GM23338 (cell line): ENCODE results near the gene PCDHAC2. TPM values are rescaled to one million over a fixed set of nuclear protein-coding genes. Genes with fewer than 3 reads are reported as not detected.

Source experiments
- ATAC-seq: fragments of 200-7000 bp; cut with Tn5 transposase; 3 replicates; pipeline ENCODE4 v1.9.1; 2020
- DNase-seq: peaks from one replicate; pipeline ENCODE4 v3.0.0-alpha.2; 2015; ENCODE audit warnings: low spot score
- H2AFZ ChIP-seq: fragments of 200-600 bp; sonication (generic); 2 replicates; pipeline ENCODE4 v1.8.0; 2016; ENCODE audit warnings: antibody characterized with exemption, mild to moderate bottlenecking, moderate library complexity
- H3F3A ChIP-seq: fragments of 200-600 bp; sonication (generic); replicated peaks from 2 replicates; pipeline ENCODE4 v1.8.0; 2017; ENCODE audit warnings: antibody characterized with exemption, mixed run types, low read depth
- H3K27ac ChIP-seq: fragments of 200-600 bp; sonication (generic); 2 replicates; pipeline ENCODE4 v1.6.1; 2016; ENCODE audit warnings: low read depth
- H3K27me3 ChIP-seq: fragments of 200-600 bp; sonication (generic); 2 replicates; pipeline ENCODE4 v1.8.0; 2016; ENCODE audit warnings: mild to moderate bottlenecking, mixed run types, moderate library complexity; ENCODE audit not compliant: insufficient read depth
- H3K36me3 ChIP-seq: fragments of 200-600 bp; sonication (generic); 2 replicates; pipeline ENCODE4 v1.8.0; 2016; ENCODE audit warnings: mild to moderate bottlenecking; ENCODE audit not compliant: insufficient read depth
- H3K4me1 ChIP-seq: fragments of 200-600 bp; sonication (generic); 2 replicates; pipeline ENCODE4 v1.8.0; 2016; ENCODE audit warnings: mild to moderate bottlenecking, moderate library complexity; ENCODE audit not compliant: insufficient read depth
- H3K4me2 ChIP-seq: fragments of 200-600 bp; sonication (generic); 2 replicates; pipeline ENCODE4 v1.7.1; 2017; ENCODE audit warnings: mixed run types
- H3K4me3 ChIP-seq: fragments of 200-600 bp; sonication (generic); 2 replicates; pipeline ENCODE4 v1.6.1; 2016; ENCODE audit warnings: mixed run types
- H3K79me2 ChIP-seq: fragments of 200-600 bp; sonication (generic); replicated peaks from 2 replicates; pipeline ENCODE4 v1.8.0; 2017; ENCODE audit warnings: mild to moderate bottlenecking; ENCODE audit not compliant: insufficient read depth
- H3K9me2 ChIP-seq: fragments of 200-600 bp; sonication (generic); 2 replicates; pipeline ENCODE4 v1.8.0; 2017; ENCODE audit not compliant: insufficient read depth
- H4K20me1 ChIP-seq: fragments of 200-600 bp; sonication (generic); replicated peaks from 2 replicates; pipeline ENCODE4 v1.8.0; 2017; ENCODE audit warnings: mild to moderate bottlenecking; ENCODE audit not compliant: insufficient read depth
- H3K27ac Mint-ChIP-seq: 2 replicates; pipeline ENCODE4 v1.8.0; 2020; ENCODE audit warnings: inconsistent platforms, mild to moderate bottlenecking, moderate library complexity, mixed read lengths
- H3K27me3 Mint-ChIP-seq: 3 replicates; pipeline ENCODE4 v1.8.0; 2022; ENCODE audit warnings: low read depth, mild to moderate bottlenecking, moderate library complexity, mixed read lengths, inconsistent platforms; ENCODE audit not compliant: insufficient read depth, poor library complexity
- H3K36me3 Mint-ChIP-seq: 3 replicates; pipeline ENCODE4 v1.8.0; 2021; ENCODE audit warnings: low read depth, mild to moderate bottlenecking, inconsistent platforms, moderate library complexity, mixed read lengths
- H3K4me1 Mint-ChIP-seq: 3 replicates; pipeline ENCODE4 v1.8.0; 2020; ENCODE audit warnings: mild to moderate bottlenecking, inconsistent platforms, mixed read lengths
- H3K4me3 Mint-ChIP-seq: 3 replicates; pipeline ENCODE4 v1.8.0; 2021; ENCODE audit warnings: moderate library complexity, mild to moderate bottlenecking, inconsistent platforms, mixed read lengths
- H3K9me3 Mint-ChIP-seq: 3 replicates; pipeline ENCODE4 v1.8.0; 2020; ENCODE audit warnings: moderate library complexity, mild to moderate bottlenecking, inconsistent platforms, mixed read lengths
- CREB1 ChIP-seq: fragments of 250-450 bp; sonication (Bioruptor Pico); IDR thresholded peaks from 2 replicates; pipeline ENCODE4 v1.5.0; 2020; ENCODE audit warnings: low read depth, mild to moderate bottlenecking, moderate library complexity
- EZH2 ChIP-seq: fragments of 200-600 bp; sonication (generic); IDR thresholded peaks from one replicate; pipeline ENCODE4 v1.8.0; 2017; ENCODE audit warnings: antibody characterized with exemption, mild to moderate bottlenecking, low read depth; ENCODE audit not compliant: unreplicated experiment
- EZH2phosphoT487 ChIP-seq: fragments of 200-600 bp; sonication (generic); IDR thresholded peaks from one replicate; pipeline ENCODE4 v1.8.1; 2018; ENCODE audit warnings: antibody characterized with exemption; ENCODE audit not compliant: unreplicated experiment
- JUNB ChIP-seq: IDR thresholded peaks from one replicate; pipeline ENCODE4 v1.6.1; 2016; ENCODE audit warnings: antibody characterized with exemption; ENCODE audit not compliant: unreplicated experiment
- NANOG ChIP-seq: IDR thresholded peaks from 2 replicates; pipeline ENCODE4 v1.6.1; 2016; ENCODE audit warnings: antibody characterized with exemption, borderline replicate concordance
- POLR2AphosphoS5 ChIP-seq: IDR thresholded peaks from 2 replicates; pipeline ENCODE4 v1.6.1; 2016; ENCODE audit warnings: antibody characterized with exemption, low read depth
- STAT1 ChIP-seq: IDR thresholded peaks from one replicate; pipeline ENCODE4 v1.6.1; 2016; ENCODE audit warnings: antibody characterized with exemption; ENCODE audit not compliant: unreplicated experiment
- ZNF114 ChIP-seq: fragments of 250-450 bp; sonication (Bioruptor Pico); IDR thresholded peaks from 2 replicates; pipeline ENCODE4 v1.5.0; 2020; ENCODE audit warnings: mild to moderate bottlenecking, moderate library complexity
- ZNF331 ChIP-seq: fragments of 250-450 bp; sonication (Bioruptor Pico); IDR thresholded peaks from 2 replicates; pipeline ENCODE4 v1.5.0; 2020; ENCODE audit warnings: low read depth, mild to moderate bottlenecking, moderate library complexity
- polyA plus RNA-seq: library from polyadenylated mRNA; unstranded; fragments of >200 nt; fragmentation: Nextera tagmentation; extraction: Ambion mirVana; gene quantifications from 2 replicates; pipeline ENCODE4 v1.2.1, GENCODE V29; 2016
- total RNA-seq: library from RNA; depleted of rRNA; stranded (reverse); fragments of >200 nt; shearing (Covaris generic); gene quantifications from 2 replicates; pipeline ENCODE4 v1.2.3, GENCODE V29; 2014
- TF ChIP-seq, protein P1 (sequence below): fragments of 250-450 bp; sonication (Bioruptor Pico); IDR thresholded peaks from 2 replicates; pipeline ENCODE4 v1.5.0; 2020; ENCODE audit warnings: mild to moderate bottlenecking, moderate library complexity
- TF ChIP-seq, protein P2 (sequence below): IDR thresholded peaks from 2 replicates; pipeline ENCODE4 v1.6.1; 2016; ENCODE audit warnings: antibody characterized with exemption
- TF ChIP-seq, protein P3 (sequence below), 2 experiments: fragments of 200-600 bp in 1 of 2; sonication (generic) in 1 of 2; conservative IDR thresholded peaks; 2 replicates each; pipeline versions ENCODE4 v1.5.1 to v1.6.1; 2016 to 2017; ENCODE audit warnings: antibody characterized with exemption in 2 of 2, low read depth in 2 of 2, mild to moderate bottlenecking in 2 of 2, moderate library complexity in 1 of 2

Gene PCDHAC2
- total and polyA plus RNA-seq, 2 experiments from 2014 or later: 1.8 to 11.8 TPM

DNA sequence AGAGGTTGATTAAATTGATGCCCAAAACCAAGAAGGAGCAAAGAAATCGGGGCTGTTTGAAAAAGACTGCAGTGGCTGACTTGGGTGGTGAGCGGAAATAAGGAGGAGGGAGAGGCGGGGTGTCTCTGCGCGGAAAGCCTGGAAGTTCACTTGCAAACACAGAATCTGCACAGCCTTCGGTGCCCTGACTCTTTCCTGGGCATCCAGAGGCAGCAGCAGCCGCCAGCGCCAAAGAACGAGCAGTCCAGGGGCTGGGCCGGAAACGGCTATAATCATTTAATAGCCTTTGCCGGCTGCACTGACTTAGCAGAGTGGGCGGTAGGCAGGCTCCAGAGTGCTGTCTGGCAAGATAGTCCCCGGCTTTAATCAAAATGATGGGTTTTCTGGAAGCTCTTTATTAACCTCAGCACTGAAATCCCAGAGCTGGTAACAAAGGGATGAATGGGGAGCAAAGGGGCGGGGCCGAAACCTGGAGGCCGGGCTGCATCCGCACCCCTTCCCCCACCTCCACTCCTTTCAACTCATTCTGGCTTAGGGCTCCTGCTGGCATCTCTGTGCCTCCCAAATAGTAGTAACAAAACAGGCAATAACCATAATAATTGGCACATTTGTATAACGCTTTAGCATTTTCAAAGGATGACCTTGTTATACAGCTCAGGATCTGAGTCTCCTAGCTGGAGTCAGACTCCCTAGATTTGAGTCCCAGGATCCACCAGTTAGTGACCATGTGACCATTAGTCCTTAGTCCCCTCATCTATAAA lies 35.7 kb downstream of the PCDHAC2 start:
- no peak overlapping the region for H2AFZ ChIP-seq
- H3K27me3 ChIP-seq: no peaks in the 10 kb centered on the region
- DNase-seq (peak; percentile 96), ATAC-seq (peak; percentile 79)
- H3K9me3 Mint-ChIP-seq: no peaks in the 10 kb centered on the region
- no peaks in the 10 kb centered on the region; the same call in 1 of the 2 replicates for H3F3A ChIP-seq
- H3K4me3 ChIP-seq: peak overlapping the region; percentile 55
- H3K4me3 Mint-ChIP-seq: peak overlapping the region; percentile 79
- H3K27me3 Mint-ChIP-seq: peaks cover 2% of the 10 kb centered on the region
- H3K4me1 Mint-ChIP-seq: peaks cover 60% of the 10 kb centered on the region
- no peaks in the 10 kb centered on the region for H3K36me3 ChIP-seq
- H3K79me2 ChIP-seq: no peaks in the 10 kb centered on the region
- no peaks in the 10 kb centered on the region for H3K9me2 ChIP-seq
- H4K20me1 ChIP-seq: no peaks in the 10 kb centered on the region
- peak overlapping the region; percentile 99 for H3K27ac Mint-ChIP-seq
- peaks cover 52% of the 10 kb centered on the region for H3K4me1 ChIP-seq
- H3K36me3 Mint-ChIP-seq: peaks cover 7% of the 10 kb centered on the region; the same call in 2 of the 3 replicates
- peak overlapping the region; percentile 78 for H3K4me2 ChIP-seq
- peak overlapping the region; percentile 98 for H3K27ac ChIP-seq
- no peak for TF ChIP-seq ZNF114 (CRISPR knock-in tag)
- TF ChIP-seq, protein P1, sequence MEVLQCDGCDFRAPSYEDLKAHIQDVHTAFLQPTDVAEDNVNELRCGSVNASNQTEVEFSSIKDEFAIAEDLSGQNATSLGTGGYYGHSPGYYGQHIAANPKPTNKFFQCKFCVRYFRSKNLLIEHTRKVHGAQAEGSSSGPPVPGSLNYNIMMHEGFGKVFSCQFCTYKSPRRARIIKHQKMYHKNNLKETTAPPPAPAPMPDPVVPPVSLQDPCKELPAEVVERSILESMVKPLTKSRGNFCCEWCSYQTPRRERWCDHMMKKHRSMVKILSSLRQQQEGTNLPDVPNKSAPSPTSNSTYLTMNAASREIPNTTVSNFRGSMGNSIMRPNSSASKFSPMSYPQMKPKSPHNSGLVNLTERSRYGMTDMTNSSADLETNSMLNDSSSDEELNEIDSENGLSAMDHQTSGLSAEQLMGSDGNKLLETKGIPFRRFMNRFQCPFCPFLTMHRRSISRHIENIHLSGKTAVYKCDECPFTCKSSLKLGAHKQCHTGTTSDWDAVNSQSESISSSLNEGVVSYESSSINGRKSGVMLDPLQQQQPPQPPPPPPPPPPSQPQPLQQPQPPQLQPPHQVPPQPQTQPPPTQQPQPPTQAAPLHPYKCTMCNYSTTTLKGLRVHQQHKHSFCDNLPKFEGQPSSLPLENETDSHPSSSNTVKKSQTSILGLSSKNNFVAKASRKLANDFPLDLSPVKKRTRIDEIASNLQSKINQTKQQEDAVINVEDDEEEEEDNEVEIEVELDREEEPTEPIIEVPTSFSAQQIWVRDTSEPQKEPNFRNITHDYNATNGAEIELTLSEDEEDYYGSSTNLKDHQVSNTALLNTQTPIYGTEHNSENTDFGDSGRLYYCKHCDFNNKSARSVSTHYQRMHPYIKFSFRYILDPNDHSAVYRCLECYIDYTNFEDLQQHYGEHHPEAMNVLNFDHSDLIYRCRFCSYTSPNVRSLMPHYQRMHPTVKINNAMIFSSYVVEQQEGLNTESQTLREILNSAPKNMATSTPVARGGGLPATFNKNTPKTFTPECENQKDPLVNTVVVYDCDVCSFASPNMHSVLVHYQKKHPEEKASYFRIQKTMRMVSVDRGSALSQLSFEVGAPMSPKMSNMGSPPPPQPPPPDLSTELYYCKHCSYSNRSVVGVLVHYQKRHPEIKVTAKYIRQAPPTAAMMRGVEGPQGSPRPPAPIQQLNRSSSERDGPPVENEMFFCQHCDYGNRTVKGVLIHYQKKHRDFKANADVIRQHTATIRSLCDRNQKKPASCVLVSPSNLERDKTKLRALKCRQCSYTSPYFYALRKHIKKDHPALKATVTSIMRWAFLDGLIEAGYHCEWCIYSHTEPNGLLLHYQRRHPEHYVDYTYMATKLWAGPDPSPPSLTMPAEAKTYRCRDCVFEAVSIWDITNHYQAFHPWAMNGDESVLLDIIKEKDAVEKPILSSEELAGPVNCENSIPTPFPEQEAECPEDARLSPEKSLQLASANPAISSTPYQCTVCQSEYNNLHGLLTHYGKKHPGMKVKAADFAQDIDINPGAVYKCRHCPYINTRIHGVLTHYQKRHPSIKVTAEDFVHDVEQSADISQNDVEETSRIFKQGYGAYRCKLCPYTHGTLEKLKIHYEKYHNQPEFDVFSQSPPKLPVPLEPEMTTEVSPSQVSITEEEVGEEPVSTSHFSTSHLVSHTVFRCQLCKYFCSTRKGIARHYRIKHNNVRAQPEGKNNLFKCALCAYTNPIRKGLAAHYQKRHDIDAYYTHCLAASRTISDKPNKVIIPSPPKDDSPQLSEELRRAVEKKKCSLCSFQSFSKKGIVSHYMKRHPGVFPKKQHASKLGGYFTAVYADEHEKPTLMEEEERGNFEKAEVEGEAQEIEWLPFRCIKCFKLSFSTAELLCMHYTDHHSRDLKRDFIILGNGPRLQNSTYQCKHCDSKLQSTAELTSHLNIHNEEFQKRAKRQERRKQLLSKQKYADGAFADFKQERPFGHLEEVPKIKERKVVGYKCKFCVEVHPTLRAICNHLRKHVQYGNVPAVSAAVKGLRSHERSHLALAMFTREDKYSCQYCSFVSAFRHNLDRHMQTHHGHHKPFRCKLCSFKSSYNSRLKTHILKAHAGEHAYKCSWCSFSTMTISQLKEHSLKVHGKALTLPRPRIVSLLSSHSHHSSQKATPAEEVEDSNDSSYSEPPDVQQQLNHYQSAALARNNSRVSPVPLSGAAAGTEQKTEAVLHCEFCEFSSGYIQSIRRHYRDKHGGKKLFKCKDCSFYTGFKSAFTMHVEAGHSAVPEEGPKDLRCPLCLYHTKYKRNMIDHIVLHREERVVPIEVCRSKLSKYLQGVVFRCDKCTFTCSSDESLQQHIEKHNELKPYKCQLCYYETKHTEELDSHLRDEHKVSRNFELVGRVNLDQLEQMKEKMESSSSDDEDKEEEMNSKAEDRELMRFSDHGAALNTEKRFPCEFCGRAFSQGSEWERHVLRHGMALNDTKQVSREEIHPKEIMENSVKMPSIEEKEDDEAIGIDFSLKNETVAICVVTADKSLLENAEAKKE (CRISPR knock-in tag): no peak
- TF ChIP-seq ZNF331 (CRISPR knock-in tag): no peak
- peak; percentile 94 for TF ChIP-seq NANOG
- TF ChIP-seq POLR2AphosphoS5: no peak
- TF ChIP-seq EZH2phosphoT487: no peak
- no peak for TF ChIP-seq EZH2
- TF ChIP-seq, protein P2, sequence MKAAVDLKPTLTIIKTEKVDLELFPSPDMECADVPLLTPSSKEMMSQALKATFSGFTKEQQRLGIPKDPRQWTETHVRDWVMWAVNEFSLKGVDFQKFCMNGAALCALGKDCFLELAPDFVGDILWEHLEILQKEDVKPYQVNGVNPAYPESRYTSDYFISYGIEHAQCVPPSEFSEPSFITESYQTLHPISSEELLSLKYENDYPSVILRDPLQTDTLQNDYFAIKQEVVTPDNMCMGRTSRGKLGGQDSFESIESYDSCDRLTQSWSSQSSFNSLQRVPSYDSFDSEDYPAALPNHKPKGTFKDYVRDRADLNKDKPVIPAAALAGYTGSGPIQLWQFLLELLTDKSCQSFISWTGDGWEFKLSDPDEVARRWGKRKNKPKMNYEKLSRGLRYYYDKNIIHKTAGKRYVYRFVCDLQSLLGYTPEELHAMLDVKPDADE: peak; percentile 40; the same call in 1 of the 2 replicates
- TF ChIP-seq JUNB: no peak
- TF ChIP-seq STAT1: no peak
- peak; percentile 69; the same call in 1 of the 2 replicates for TF ChIP-seq CREB1
- TF ChIP-seq, protein P3, sequence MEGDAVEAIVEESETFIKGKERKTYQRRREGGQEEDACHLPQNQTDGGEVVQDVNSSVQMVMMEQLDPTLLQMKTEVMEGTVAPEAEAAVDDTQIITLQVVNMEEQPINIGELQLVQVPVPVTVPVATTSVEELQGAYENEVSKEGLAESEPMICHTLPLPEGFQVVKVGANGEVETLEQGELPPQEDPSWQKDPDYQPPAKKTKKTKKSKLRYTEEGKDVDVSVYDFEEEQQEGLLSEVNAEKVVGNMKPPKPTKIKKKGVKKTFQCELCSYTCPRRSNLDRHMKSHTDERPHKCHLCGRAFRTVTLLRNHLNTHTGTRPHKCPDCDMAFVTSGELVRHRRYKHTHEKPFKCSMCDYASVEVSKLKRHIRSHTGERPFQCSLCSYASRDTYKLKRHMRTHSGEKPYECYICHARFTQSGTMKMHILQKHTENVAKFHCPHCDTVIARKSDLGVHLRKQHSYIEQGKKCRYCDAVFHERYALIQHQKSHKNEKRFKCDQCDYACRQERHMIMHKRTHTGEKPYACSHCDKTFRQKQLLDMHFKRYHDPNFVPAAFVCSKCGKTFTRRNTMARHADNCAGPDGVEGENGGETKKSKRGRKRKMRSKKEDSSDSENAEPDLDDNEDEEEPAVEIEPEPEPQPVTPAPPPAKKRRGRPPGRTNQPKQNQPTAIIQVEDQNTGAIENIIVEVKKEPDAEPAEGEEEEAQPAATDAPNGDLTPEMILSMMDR (conservative IDR thresholded peaks at IDR 0.05; ENCODE audit: low read depth in 2 of 2): no peak
